Left lung (tissue), 10 donors: Measurements from ENCODE around the gene EEF1G. TPM values are rescaled to one million over a fixed set of nuclear protein-coding genes. Genes with fewer than 3 reads are reported as not detected.
"Not testable (repeated sequence)": the region's sequence is repeated elsewhere in the genome, so short reads cannot be mapped to it uniquely, and the experiment has no call there.

Experiments used
- ATAC-seq: fragments of 200-7000 bp; cut with Tn5 transposase; one replicate; pipeline ENCODE4 v1.9.1; 2020; ENCODE audit warnings: moderate library complexity
- DNase-seq, 4 donors: peaks; one replicate each; pipeline ENCODE4 v3.0.0-alpha.2; 2013 to 2020
- H3K27ac ChIP-seq, 2 donors: fragments of 200-600 bp; sonication (generic) in 1 of 2; one replicate each; pipeline versions ENCODE4 v1.5.0 to v1.8.0; 2020 to 2021
- H3K27me3 ChIP-seq, 2 donors: fragments of 200-600 bp; sonication (generic) in 1 of 2; one replicate each; pipeline versions ENCODE4 v1.5.0 to v1.8.0; 2020 to 2021
- H3K36me3 ChIP-seq, 2 donors: fragments of 200-600 bp; sonication (generic) in 1 of 2; one replicate each; pipeline versions ENCODE4 v1.5.0 to v1.8.0; 2020 to 2021
- H3K4me1 ChIP-seq, 2 donors: fragments of 200-600 bp; one replicate each; pipeline ENCODE4 v1.8.0; 2021
- H3K4me3 ChIP-seq, 2 donors: fragments of 200-600 bp; sonication (generic) in 1 of 2; one replicate each; pipeline versions ENCODE4 v1.5.0 to v1.8.0; 2020 to 2021; ENCODE audit warnings: mild to moderate bottlenecking in 1 of 2
- H3K9me3 ChIP-seq, 2 donors: fragments of 200-600 bp; sonication (generic) in 1 of 2; one replicate each; pipeline versions ENCODE4 v1.5.0 to v1.8.0; 2020 to 2021
- intact Hi-C, 2 donors: fragments of 100-400 bp; cut with DNase I; formaldehyde crosslinking; loops; one replicate each; pipeline versions ENCODE4 v1.11.2 to v1.14.2; 2022
- polyA plus RNA-seq, 6 donors: library from polyadenylated mRNA; unstranded; fragments of 120-200 nt; gene quantifications; one replicate each; pipeline ENCODE4 v1.2.1, GENCODE V29; 2013; ENCODE audit not compliant: insufficient read length in 6 of 6
- total RNA-seq, 2 donors: library from RNA; stranded (reverse); fragmentation: NEBNext Ultra II Directional; extraction: Animal tissue kit (Norgen Biotek cat#: 25700); gene quantifications; one replicate each; pipeline ENCODE4 v1.2.1, GENCODE V29; 2021
- TF ChIP-seq, protein P1 (sequence below), 2 donors: fragments of 200-600 bp; sonication (generic) in 1 of 2; IDR thresholded peaks; one replicate each; pipeline versions ENCODE4 v1.5.0 to v1.8.0; 2021; ENCODE audit warnings: antibody characterized with exemption in 2 of 2
- donor health status: DM: no; HTN: yes; CAD: no.
- donor health status: DM: no; HTN: no; CAD: no.

EEF1G gene
- total and polyA plus RNA-seq, 8 donors: 973 to 2,492 (median 2,240) TPM

DNA sequence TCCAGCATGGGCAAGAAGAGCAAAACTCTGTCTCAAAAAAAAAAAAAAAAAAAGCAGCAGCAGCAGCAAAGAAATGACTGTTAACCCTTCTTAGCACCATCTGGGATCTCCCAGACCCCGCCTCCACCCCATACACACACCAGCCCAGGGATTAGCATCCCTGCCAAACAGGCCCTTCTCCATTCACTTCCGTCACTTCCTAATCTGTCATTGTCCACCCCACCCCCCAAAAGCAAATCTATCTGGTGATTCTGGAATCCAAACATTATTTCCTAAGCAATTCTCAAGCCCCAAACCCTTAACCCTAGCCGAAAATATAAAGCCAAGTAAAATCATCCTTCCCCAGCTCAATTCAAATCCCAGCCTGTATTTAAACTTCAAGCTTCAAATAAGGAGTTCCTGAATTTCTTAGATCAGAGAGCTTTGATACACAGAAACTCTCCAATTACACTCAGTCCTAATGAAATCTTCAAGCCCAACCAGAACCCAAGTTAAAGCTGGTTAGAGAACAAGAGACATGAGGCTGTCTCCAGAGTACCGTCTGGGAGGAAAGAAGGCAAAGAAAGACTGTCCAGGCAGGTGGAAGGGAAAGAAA lies 21.1 kb downstream of the EEF1G start:
- peak overlapping the region; percentile 95 to 97 for H3K27ac ChIP-seq
- peaks cover 0 to 5% of the 10 kb centered on the region in 2 donors for H3K36me3 ChIP-seq
- H3K4me1 ChIP-seq: peaks cover 66 to 96% of the 10 kb centered on the region in 2 donors
- no peak for ATAC-seq
- no peaks in the 10 kb centered on the region for H3K9me3 ChIP-seq
- TF ChIP-seq, protein P1, sequence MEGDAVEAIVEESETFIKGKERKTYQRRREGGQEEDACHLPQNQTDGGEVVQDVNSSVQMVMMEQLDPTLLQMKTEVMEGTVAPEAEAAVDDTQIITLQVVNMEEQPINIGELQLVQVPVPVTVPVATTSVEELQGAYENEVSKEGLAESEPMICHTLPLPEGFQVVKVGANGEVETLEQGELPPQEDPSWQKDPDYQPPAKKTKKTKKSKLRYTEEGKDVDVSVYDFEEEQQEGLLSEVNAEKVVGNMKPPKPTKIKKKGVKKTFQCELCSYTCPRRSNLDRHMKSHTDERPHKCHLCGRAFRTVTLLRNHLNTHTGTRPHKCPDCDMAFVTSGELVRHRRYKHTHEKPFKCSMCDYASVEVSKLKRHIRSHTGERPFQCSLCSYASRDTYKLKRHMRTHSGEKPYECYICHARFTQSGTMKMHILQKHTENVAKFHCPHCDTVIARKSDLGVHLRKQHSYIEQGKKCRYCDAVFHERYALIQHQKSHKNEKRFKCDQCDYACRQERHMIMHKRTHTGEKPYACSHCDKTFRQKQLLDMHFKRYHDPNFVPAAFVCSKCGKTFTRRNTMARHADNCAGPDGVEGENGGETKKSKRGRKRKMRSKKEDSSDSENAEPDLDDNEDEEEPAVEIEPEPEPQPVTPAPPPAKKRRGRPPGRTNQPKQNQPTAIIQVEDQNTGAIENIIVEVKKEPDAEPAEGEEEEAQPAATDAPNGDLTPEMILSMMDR (IDR thresholded peaks at IDR 0.05): no peak
- peaks cover 0 to 5% of the 10 kb centered on the region in 2 donors for H3K27me3 ChIP-seq
- intact Hi-C loops: no loop called here
- H3K4me3 ChIP-seq: peak overlapping the region in 1 of 2 donors; percentile 17
- DNase-seq: no peak

DNA sequence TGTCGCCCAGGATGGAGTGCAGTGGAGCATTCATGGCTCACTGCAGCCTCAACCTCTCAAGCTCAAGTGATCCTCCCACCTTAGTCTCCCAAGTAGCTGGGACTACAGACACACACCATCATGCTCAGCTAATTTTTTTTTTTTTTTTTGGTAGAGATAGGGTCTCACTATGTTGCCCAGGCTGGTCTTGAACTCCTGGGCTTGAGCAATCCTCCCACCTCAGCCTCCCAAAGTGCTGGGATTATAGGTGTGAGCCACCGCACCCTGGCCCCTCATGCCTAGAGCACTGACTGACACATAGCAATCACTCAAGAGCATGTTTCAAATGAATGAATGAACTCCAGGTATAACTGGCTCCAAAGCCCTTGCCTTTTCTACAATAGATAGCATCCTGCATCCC lies 23.2 kb downstream of the EEF1G start:
- H3K4me3 ChIP-seq, DNase-seq, H3K27ac ChIP-seq, ATAC-seq, intact Hi-C loops, H3K36me3 ChIP-seq, H3K9me3 ChIP-seq: not testable (repeated sequence)
- peaks cover 58 to 84% of the 10 kb centered on the region in 2 donors for H3K4me1 ChIP-seq
- H3K27me3 ChIP-seq: peaks cover 0 to 26% of the 10 kb centered on the region in 2 donors

DNA sequence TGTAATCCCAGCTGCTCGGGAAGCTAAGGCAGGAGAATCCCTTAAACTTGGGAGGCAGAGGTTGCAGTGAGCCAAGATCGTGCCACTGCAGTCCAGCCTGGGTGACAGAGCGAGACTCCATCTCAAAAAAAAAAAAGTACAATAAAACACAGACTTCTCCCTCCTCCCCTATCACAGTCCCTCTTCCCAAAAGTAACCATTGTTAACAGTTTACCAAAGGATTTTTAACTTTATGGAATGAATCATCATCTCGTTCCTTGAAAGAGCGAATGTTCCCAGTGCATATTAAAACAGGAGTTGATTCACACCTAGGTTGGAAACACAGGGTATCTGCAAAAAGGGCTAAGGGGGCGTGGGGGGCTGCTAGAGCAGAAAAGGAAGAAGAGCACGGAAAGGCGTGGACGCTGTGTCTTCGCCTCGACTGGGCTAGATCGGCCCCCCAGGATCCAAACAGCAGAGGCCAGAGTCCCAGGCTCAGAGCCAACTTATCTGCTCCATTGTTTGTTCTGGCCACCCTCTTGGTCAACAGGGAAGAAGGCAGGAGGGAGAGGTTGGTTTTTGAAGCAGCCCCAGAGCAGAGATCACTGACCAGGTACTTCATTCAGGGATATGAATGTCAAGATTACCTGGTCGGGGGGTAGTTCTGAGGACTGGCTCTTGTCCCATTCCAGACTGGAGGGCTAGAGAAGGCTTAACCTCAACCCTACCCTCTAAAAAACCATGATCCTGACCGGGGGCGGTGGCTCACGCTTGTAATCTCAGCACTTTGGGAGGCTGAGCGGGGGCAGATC lies 25.0 kb downstream of the EEF1G start:
- Histone ChIP-seq H3K4me1 (peaks cover 48 to 77% of the 10 kb centered on the region in 2 donors), H3K27ac (peak overlapping the region; percentile 13 to 96), H3K9me3 (no peaks in the 10 kb centered on the region), H3K36me3 (no peaks in the 10 kb centered on the region), H3K27me3 (peaks cover 0 to 43% of the 10 kb centered on the region in 2 donors), H3K4me3 (no peak overlapping the region)
- DNase-seq (no peak), ATAC-seq (no peak)
- TF ChIP-seq, protein P1 (IDR thresholded peaks at IDR 0.05): no peak
- intact Hi-C loops: no loop called here

DNA sequence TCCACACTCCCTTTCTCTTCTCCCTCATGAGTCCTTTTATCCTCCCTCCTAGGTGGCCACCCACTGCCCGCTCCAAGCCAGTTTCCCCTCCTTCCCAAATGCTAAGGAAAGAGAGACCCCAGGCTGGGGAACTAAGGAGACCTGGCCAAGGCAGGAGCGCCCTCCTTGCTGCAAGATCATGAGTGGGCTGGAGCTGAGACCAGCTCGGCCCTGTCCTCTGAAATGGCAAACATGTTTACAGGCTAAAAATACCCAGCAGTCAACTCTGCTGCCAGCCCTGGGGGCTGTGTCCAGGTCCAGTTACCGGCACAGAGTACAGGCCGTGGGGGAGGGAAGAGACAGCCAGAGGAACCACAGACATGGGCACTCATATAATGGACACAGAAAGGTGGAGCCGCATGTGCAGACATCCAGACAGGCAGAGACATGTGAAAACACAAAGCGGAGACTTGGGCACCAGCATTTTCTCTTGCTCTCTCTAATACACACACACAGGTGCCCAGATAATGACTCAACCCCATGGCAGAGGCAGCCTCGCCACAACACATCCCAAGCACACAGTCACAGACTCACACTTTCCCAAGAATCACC lies 25.9 kb downstream of the EEF1G start:
- H3K4me1 ChIP-seq: peaks cover 49 to 78% of the 10 kb centered on the region in 2 donors
- TF ChIP-seq, protein P1 (IDR thresholded peaks at IDR 0.05): no peak
- H3K27ac ChIP-seq: peak overlapping the region; percentile 94 to 96
- H3K27me3 ChIP-seq: peaks cover 0 to 44% of the 10 kb centered on the region in 2 donors
- H3K36me3 ChIP-seq: no peaks in the 10 kb centered on the region
- ATAC-seq: no peak
- DNase-seq: no peak
- peak overlapping the region in 1 of 2 donors; percentile 95 for H3K4me3 ChIP-seq
- no peaks in the 10 kb centered on the region for H3K9me3 ChIP-seq
- intact Hi-C loops: no loop called here

DNA sequence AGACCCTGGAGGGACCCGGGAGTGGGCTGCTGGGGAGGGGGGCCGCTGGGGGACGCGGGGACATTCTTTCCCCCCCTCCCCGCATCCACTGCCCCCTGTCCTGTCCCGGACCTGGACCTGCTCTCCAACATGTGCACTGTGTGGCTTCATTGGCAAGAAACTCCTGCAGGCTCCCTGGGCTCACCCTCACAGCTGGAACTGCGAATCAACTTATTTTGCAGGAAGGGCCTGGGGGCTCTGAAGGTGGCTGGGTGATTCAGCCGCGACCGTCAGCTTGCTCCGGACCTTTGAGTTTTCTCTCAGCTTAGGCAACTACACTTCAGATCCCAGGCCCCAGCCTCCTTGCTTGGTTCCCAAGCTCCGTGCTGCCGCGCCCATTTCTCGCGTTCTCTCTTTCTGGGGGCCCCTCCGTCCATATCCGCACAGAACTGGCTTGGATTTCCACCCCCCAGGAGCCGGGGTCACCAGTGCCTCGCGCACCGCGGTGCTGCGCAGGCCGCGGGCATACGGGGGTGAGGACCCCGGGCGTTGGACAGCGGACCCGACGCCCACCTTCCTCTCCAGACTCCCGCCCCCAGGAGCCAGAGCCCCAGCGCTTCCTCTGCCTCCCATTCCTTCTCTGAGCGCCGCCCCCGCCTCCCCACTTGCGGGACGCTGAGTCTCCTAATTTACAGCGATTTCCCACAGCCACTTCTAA lies 26.6 kb downstream of the EEF1G start:
- no peaks in the 10 kb centered on the region for H3K36me3 ChIP-seq
- peak overlapping the region; percentile 83 to 95 for H3K4me3 ChIP-seq
- H3K9me3 ChIP-seq: no peaks in the 10 kb centered on the region
- H3K27ac ChIP-seq: peak overlapping the region; percentile 94 to 96
- peaks cover 49 to 78% of the 10 kb centered on the region in 2 donors for H3K4me1 ChIP-seq
- H3K27me3 ChIP-seq: peaks cover 0 to 44% of the 10 kb centered on the region in 2 donors
- intact Hi-C loops: no loop called here
- TF ChIP-seq, protein P1 (IDR thresholded peaks at IDR 0.05): no peak
- DNase-seq (no peak), ATAC-seq (peak; percentile 0)
